Measurements from ENCODE around the gene CCL16. TPM values are rescaled to one million over a fixed set of nuclear protein-coding genes. Genes with fewer than 3 reads are reported as not detected.

The CCL16 gene
- total RNA-seq, 4 donors from 2014 or later: 0.42 TPM; not detected in 3

DNA sequence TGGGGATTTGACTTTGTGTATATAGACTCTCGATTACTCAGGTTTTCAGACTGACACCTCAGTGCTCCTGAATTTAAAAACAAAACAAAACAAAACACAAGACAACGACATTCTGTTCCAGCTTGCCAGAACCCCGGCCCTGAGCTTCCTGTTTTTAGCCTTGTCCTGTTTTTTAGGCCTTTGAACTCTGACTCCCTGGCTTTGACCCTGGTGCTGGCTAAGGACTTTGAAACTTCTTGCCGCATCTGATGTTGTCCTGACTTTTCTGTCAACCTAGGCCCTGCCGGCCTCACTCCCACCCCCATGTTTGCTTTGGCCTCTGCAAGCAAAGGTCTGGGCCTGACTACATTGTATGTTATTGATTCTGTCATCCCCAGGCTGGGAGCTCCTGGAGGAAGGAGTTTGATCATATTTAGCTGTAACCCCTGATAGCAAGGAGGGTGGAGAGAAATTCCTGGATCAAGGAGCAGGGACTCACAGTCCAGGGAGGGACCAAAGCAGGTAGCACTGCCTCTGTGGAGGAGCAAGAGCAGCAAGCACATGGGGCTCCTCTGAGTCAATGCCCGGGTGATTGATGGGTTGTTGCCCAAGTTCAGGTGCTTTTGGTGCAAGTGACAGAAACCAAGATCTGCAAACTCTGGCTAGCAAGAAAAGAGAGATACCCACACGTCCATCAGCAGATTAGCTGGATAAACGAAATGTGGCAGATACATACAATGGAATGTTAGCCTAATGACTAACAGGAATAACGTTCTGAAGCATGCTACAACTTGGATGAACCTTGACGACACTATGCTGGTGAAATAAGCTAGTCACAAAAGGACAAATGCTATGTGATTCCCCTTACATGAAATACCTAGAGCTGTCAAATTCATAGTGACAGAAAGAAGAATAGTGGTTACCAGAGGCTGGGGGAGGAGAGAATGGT lies 7.7 kb downstream of the CCL16 start:
- Histone ChIP-seq H3K27ac (replicated peaks in 1 of 4) (no peak overlapping the region), H3K27me3 (peaks cover 0 to 9% (median 0%) of the 10 kb centered on the region in 4 donors), H3K4me1 (peaks cover 6 to 24% (median 16%) of the 10 kb centered on the region in 4 donors), H3K4me3 (no peak overlapping the region), H3K36me3 (no peaks in the 10 kb centered on the region), H3K9me3 (no peaks in the 10 kb centered on the region)
- intact Hi-C loops (cut with DNase I): loop anchor here (10.0 kb wide), 1 partner anchor 101 kb away; no protein-coding TSS in a partner anchor
- TF ChIP-seq, protein P1, sequence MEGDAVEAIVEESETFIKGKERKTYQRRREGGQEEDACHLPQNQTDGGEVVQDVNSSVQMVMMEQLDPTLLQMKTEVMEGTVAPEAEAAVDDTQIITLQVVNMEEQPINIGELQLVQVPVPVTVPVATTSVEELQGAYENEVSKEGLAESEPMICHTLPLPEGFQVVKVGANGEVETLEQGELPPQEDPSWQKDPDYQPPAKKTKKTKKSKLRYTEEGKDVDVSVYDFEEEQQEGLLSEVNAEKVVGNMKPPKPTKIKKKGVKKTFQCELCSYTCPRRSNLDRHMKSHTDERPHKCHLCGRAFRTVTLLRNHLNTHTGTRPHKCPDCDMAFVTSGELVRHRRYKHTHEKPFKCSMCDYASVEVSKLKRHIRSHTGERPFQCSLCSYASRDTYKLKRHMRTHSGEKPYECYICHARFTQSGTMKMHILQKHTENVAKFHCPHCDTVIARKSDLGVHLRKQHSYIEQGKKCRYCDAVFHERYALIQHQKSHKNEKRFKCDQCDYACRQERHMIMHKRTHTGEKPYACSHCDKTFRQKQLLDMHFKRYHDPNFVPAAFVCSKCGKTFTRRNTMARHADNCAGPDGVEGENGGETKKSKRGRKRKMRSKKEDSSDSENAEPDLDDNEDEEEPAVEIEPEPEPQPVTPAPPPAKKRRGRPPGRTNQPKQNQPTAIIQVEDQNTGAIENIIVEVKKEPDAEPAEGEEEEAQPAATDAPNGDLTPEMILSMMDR (IDR thresholded peaks at IDR 0.05): no peak
- TF ChIP-seq POLR2A (IDR thresholded peaks at IDR 0.05; ENCODE audit: low read depth): no peak
- TF ChIP-seq POLR2AphosphoS5 (IDR thresholded peaks at IDR 0.05): no peak
- no peak for TF ChIP-seq EP300 (IDR thresholded peaks at IDR 0.05)
- peak; percentile 89 for DNase-seq (ENCODE audit: extremely low spot score)
- WGBS: 54% methylated on average over 10 of the region's 10 CpGs

DNA sequence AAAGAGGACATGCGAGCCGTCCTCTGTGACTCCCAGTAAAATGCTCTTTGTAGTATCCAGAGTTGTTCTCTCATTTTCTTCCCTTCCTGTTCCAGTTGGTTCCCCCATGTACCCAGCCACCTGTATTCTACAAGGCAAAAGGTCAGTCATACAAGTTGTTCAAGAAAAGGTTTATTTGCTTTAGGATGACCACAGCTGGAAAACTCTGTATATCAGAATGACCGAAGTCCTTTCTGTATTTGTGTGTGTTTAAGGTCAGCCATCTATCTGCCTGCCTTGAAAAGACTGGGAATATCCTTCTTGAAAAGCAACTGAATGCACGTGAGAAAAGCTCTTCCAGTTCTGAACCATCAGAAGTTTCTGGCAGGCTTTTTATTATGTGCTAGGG lies 8.4 kb downstream of the CCL16 start:
- H3K27ac ChIP-seq (replicated peaks in 1 of 4): peak overlapping the region in 1 of 4 donors; percentile 13
- intact Hi-C loops (cut with DNase I): loop anchor here (10.0 kb wide), 1 partner anchor 102 kb away; no protein-coding TSS in a partner anchor

DNA sequence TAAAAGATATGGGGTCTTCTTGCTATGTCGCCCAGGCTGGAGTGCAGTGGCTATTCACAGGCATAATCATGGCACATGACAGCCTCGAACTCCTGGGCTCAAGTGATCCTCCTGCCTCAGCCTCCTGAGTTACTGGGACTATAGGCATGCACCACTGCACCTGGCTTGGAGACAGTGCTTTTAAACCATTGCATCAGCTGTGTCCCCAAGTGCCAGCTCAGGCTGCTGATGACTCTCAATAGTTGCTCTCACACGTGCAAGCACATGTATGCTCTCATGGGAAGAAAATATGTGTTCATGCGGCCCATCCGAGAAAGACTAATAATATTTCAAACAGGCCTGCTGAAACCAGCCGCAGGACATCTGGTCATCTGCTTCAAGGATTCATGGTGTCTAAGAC lies 8.8 kb downstream of the CCL16 start:
- TF ChIP-seq EP300 (IDR thresholded peaks at IDR 0.05): no peak
- TF ChIP-seq POLR2AphosphoS5 (IDR thresholded peaks at IDR 0.05): no peak
- no peak for TF ChIP-seq POLR2A (IDR thresholded peaks at IDR 0.05; ENCODE audit: low read depth)
- TF ChIP-seq, protein P1 (IDR thresholded peaks at IDR 0.05): no peak
- Histone ChIP-seq H3K9me3 (no peaks in the 10 kb centered on the region), H3K4me3 (no peak overlapping the region), H3K27me3 (no peaks in the 10 kb centered on the region), H3K36me3 (no peaks in the 10 kb centered on the region), H3K4me1 (peaks cover 6 to 24% (median 16%) of the 10 kb centered on the region in 4 donors), H3K27ac (replicated peaks in 1 of 4) (peak overlapping the region in 1 of 4 donors; percentile 13)
- intact Hi-C loops (cut with DNase I): loop anchor here (10.0 kb wide), 1 partner anchor 102 kb away; no protein-coding TSS in a partner anchor
- WGBS: 79% methylated on average over 6 of the region's 6 CpGs
- no peak for DNase-seq (ENCODE audit: extremely low spot score)

More for the DNA sequence above, 8.4 kb downstream of the CCL16 start:
- Histone ChIP-seq H3K9me3 (no peaks in the 10 kb centered on the region), H3K36me3 (no peaks in the 10 kb centered on the region), H3K27me3 (peaks cover 0 to 4% (median 0%) of the 10 kb centered on the region in 4 donors), H3K4me3 (no peak overlapping the region), H3K4me1 (peaks cover 6 to 24% (median 16%) of the 10 kb centered on the region in 4 donors)
- TF ChIP-seq, protein P1 (IDR thresholded peaks at IDR 0.05): no peak
- TF ChIP-seq EP300 (IDR thresholded peaks at IDR 0.05) (no peak), POLR2A (IDR thresholded peaks at IDR 0.05; ENCODE audit: low read depth) (no peak), POLR2AphosphoS5 (IDR thresholded peaks at IDR 0.05) (no peak)
- no peak for DNase-seq (ENCODE audit: extremely low spot score)
- WGBS: 79% methylated on average over 4 of the region's 4 CpGs

DNA sequence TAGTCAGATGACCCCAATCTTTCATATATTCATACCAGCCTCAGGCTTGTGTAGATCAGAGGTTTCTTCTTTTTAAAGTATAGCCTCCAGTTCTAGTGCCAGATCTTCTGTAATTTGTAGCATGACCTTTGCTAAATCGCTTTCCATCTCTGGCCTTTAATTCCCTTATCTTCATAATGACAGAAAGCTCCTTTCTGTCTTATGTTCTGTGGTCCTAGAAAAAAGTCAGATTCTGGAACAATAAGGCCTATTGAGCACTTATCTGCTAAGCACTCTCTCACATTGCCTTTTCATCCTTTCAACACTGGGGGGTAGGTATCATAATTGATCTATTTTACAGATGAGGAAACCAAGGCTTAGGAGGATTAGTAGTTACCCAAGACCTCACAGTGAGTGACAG lies 9.2 kb downstream of the CCL16 start:
- DNase-seq (ENCODE audit: extremely low spot score): no peak
- Histone ChIP-seq H3K4me1 (peaks cover 6 to 24% (median 16%) of the 10 kb centered on the region in 4 donors), H3K27me3 (no peaks in the 10 kb centered on the region), H3K9me3 (no peaks in the 10 kb centered on the region), H3K4me3 (no peak overlapping the region), H3K36me3 (no peaks in the 10 kb centered on the region), H3K27ac (replicated peaks in 1 of 4) (no peak overlapping the region)
- WGBS: 75% methylated on average over 1 of the region's 1 CpG
- TF ChIP-seq, protein P1 (IDR thresholded peaks at IDR 0.05): no peak
- no peak for TF ChIP-seq POLR2AphosphoS5 (IDR thresholded peaks at IDR 0.05)
- intact Hi-C loops (cut with DNase I): loop anchor here (10.0 kb wide), 1 partner anchor 103 kb away; no protein-coding TSS in a partner anchor
